NCI-H748 (cell line): ENCODE results near the gene TDP2.
A peak's percentile ranks its signal among the peaks of the same experiment; 100 is the strongest.
"Not testable (repeated sequence)": the region's sequence is repeated elsewhere in the genome, so short reads cannot be mapped to it uniquely, and the experiment has no call there.

Experiments used
- DNase-seq: peaks from one replicate; lab custom pipeline; 2025; ENCODE audit not compliant: unreplicated experiment; lab: John Stamatoyannopoulos, UW

Gene TDP2

DNA sequence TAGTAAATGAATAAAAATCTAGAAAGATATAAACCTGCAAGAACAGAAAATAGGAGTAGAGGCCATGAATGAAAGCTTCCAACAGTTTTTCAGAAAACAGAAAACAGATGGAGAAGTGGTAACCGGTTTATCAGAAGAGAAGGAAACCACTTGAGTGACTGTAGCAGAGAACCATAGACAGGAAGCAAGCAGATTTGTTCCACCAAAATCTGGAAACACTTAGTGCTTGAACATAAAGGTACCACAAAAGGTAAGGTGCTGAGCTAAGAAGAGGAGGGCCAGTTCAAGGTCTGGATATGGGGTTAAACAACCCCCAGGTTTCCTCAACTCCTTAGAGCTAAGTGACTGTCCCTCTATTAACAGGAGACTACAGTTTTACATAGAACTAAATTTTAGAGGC is 11.5 kb downstream of the TDP2 start:
- DNase-seq, result no peak

DNA sequence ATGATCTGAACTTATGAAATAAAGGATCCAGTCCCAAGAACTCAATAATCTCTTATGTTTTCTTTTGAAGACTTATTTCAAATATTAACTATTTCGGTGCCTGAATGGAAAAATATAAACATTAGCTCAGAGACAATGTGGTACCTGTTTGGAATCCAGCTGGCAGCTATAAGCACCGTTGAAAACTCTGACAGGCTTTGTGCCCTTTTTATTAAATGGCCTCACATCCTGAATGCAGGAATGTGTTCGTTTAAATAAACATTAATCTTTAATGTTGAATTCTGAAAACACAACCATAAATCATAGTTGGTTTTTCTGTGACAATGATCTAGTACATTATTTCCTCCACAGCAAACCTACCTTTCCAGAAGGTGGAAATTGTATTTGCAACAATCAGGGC is 16.3 kb downstream of the TDP2 start:
- no peak for DNase-seq

DNA sequence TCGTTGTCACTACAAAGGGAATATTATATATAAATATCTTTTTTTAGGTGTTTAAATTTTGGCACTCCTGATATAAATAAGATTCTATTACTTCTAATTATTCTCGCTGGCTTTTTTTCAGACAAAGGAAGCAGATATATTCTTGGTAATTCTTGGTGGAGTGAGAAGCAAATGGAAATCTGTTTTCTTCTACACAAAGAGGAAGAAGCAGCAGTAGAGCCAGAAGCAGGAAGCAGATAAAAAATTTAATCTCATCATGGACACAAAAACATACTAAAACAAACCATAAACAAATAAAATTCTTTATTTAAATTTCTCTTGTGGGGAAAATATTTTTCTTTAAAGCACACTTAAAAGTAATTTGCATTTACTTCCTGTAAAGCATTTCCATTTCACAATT is 17.0 kb downstream of the TDP2 start:
- no peak for DNase-seq

DNA sequence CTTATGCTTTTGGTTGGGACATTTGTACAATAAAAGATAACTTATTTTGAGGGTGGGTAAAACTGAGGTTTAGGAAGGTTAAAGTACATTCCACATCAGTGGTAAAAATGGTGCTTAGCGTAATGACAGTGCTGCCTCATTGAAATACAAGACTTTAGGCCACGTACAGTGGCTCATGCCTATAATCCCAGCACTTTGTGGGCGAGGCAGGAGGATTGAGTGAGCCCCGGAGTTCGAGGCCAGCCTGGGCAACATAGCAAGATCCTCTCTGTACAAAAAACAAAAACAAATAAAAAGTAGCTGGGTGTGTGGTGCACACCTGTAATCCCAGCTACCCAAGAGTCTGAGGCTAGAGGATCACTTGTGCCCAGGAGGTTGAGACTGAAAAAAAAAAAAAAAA is 18.4 kb downstream of the TDP2 start:
- DNase-seq, result no peak

- peak; percentile 62 for DNase-seq
These were observed 19.9 kb downstream of the TDP2 start for GRCh38 chr6:24646771-24647170.

GRCh38 chr6:24644377-24644776 is 22.3 kb downstream of the TDP2 start:
- no peak for DNase-seq

DNA sequence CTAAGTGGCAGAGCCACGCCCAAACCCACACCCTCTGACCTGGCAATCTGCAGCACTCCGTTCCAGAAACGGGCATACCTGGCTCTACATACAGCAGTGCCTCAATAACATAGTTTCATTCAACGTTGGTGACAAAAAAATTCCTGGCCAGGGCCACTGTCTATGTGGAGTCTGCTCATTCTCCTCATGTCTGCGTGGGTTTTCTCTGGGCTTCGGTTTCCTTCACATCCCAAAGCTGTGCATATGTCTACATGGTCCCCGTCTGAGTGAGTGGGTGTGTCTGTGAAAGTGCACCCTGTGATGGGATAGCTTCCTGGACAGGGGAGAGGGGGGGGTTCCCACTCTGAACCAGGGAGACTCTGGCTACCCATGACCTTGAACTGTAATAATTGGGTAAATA is 22.8 kb downstream of the TDP2 start:
- peak; percentile 50 for DNase-seq

GRCh38 chr6:24642061-24642460 is 24.6 kb downstream of the TDP2 start:
- DNase-seq, result no peak

GRCh38 chr6:24640631-24641030 is 26.1 kb downstream of the TDP2 start:
- DNase-seq, result not testable (repeated sequence)

DNA sequence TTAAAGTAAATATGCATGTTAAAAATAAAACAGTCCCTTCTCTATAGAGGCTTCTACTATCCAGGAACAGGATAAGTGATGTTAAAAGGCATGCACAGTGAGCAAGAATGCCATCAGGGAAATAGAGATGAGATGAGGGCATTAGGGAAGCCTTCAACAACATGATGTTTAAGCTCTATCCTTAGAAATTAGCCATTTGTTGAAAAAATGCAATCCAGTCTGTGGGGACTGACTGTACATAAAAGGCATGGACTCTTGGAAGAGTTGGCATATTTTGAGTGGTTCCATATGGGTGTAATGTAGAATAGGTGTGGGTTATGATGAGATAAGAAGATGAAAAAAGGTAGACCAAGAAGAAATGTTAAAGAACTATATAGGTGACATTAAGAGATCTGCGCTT is 26.5 kb downstream of the TDP2 start:
- no peak for DNase-seq

- DNase-seq, result no peak
These were observed 30.0 kb downstream of the TDP2 start for GRCh38 chr6:24636681-24637080.

DNA sequence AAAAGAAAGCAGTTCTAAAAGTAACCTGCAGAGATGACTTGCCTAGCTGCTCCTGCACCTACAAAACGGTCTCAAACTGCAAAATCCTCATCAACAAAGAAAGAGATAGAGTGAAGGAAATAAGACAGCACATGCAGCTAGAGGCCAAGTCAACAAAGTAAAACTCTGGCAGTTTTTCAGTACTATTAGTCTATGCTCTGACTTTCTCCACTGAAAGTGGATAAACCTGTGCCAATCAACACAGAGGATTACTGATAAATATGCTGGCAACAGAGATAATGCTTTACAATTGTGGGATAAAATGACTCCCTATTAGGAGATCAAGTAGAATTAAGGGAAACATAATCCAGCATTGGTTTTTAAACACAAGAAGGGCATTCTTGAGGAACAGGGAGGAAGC is 34.1 kb downstream of the TDP2 start:
- DNase-seq, result no peak

DNA sequence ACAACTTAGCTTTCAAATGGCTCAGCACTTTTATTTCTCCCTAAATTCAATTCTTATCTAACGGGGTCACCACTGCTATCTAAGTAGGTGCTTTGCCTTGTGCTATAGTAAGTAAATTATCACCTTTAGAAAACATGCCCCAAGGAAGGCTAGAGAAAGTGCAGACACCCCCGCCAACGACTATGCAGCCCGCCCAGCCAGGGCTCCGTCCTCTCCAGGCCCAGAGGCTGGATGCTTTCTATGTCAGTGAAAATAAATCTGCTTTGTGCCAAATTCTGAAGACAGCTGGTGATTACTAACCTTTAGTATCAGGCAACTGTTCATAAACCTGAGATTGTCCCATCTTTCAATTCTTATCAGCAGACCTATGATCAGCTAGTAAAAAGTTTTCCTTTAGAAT is 35.0 kb downstream of the TDP2 start:
- no peak for DNase-seq

- no peak for DNase-seq
These were observed 35.7 kb downstream of the TDP2 start for GRCh38 chr6:24630856-24631505.

DNA sequence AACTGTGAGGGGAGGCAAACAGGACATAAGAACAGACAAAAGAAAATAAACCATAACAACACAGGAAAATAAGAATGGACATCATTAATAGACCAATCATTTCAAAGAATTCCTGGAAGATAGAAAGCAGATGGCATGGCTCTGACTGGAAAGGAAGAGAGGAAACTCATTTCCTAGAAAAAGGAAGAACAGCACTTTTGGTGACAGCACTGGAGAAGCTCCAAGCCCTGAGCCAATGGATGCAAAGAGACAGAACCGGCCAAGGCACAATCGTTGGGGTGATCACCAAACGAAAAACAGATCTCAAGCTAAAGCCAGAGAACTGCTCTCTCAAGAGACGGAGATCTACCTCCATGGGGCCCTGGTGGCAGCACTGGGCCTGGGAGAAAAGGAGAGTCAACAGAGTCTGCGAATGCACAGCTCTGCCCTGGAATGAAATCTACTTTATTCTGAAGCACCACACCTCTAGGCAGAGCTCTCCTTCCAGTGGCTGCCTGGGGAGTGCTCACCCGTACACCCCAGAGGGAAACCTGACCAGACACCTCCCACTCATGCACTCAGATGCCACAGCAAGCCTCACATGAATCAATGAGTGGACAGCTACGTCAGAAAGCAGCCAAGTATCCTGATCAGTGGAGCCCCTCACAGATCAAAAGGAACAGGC is 44.9 kb downstream of the TDP2 start:
- DNase-seq, result no peak

- DNase-seq, result no peak
These were observed 46.1 kb downstream of the TDP2 start for GRCh38 chr6:24620637-24621036.

- no peak for DNase-seq
These were observed 47.0 kb downstream of the TDP2 start for GRCh38 chr6:24619661-24620060.

DNA sequence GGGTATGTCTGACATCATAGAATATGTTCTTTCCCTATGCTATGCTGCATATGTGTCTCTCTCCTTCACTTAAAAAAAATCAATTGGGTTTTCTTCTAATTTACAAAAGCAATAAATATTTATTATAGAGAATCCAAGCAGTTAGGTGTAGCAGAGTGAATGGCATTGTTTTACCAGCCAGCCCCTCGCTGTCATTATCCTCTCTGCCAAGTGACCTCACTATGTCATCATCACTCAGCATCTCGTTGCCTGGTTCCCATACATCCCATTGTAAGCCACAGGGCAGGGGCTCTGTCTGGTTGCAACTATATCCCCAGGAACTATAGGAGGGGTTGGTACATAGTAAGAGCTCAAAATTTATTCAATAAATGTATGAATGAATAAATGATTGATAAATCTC is 52.1 kb downstream of the TDP2 start:
- peak; percentile 66 for DNase-seq

GRCh38 chr6:24614043-24614420 is 52.7 kb downstream of the TDP2 start:
- no peak for DNase-seq

DNA sequence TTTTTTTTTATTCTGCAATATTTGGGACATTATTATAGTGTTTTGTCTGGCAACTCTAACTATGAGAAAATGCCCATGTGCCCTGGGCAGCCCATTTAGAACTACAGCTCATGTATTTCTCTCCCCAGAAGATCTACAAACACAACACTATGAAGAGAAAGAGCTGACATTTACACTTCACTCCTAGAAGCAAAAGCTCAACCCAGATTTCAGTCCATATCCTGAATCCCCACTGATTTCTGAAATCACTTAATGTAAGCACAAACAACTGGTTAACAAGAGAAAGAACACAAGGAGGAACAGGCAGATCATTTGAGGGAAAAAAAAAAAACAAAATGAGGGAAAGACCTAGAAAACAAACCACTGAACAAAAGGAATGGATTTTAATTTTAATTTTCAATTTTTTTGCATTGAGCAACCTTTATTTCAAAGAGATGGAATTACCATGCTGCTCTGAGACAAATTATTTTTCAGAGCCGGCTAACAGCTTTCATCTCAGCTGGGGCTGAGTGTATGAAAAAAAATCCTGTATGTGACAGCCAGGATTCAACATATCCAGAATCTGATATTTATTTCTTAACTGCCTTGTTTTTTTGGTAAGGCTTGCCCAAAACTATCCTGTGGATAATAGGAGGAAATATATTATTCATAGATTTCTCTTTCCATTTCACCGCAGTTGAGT is 53.2 kb downstream of the TDP2 start:
- no peak for DNase-seq

DNA sequence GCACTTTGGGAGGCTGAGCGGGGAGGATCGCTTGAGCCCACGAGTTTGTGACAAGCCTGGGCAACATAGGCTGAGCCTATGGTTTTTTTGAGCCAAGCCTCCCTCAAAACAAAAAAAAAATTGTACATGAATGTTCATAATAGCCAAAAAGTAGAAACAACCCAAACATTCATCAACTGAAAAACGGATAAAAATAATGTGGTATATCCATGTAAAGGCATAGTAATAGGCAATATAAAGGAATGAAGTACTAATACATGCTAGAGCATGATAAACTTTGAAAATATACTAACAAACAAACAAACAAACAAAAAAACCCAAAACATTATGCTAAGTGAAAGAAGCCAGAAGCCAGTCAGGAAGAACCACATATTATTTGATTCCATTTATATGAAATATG is 56.0 kb downstream of the TDP2 start:
- DNase-seq, result no peak

DNA sequence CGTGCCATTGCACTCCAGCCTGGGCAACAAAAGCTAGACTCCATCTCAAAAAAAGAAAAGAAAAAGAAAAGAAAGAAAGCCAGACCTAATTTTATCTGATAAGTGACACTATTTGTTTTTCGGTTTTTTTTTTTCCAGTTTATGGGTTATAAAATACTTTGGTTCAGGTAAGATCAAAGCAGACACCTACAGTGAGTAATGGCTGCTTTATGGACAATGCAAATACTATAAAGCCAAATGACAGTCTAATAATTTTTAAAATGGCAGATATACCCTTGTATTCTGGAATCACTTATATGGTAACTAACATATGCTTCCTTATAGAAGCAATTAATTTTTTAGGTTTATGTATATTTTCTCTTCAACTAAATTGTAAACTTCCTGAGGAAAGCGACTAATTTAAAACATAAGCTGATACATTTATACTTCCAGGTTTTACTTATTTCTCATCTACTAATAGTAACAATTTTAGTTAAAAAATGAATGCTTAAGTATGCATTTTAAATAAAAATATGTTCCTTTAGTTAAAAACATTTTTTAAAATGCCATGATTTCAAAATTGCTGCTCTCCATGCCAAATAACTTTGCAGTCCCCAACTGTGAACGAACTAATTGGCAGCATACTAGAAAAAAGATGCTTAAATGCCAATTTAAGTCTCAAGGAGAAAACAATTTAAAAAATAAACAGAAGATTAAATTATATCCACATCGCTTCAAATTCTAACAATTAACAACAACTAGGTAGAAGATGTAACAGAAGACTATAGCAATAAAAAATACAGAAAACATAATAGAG is 59.2 kb downstream of the TDP2 start:
- DNase-seq, result no peak
